ENCODE results near the gene SPRR1A.

The SPRR1A gene

GRCh38 chr1:152983743-152984142 is at the start of gene SPRR1A:
Gene SPRR1A (plus strand): TSS chr1:152984081. CDS start chr1:152985231, 1,150 bp downstream.
- DNase-seq (ENCODE audit: low spot score): no peak

DNA sequence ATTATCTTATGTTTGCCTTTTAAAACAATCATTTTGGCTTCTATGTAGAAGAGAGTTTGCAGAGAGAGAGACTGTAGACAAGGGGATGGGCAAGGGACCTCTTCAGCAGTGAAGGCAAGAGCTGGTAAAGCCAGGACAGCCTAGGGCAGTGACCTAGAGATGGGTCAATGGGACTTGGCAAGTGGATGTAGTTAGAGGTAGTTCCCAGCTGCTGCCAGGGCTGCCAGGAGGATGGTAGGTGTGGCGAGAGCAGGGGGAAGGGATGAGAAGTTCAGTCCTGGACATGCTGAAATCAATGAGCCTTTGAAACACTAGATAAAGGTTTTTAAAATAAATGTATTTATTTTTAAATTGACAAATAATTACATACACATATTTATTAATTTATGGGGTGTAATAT is 43.3 kb upstream of the SPRR1A start:
- DNase-seq (ENCODE audit: low spot score): no peak

DNA sequence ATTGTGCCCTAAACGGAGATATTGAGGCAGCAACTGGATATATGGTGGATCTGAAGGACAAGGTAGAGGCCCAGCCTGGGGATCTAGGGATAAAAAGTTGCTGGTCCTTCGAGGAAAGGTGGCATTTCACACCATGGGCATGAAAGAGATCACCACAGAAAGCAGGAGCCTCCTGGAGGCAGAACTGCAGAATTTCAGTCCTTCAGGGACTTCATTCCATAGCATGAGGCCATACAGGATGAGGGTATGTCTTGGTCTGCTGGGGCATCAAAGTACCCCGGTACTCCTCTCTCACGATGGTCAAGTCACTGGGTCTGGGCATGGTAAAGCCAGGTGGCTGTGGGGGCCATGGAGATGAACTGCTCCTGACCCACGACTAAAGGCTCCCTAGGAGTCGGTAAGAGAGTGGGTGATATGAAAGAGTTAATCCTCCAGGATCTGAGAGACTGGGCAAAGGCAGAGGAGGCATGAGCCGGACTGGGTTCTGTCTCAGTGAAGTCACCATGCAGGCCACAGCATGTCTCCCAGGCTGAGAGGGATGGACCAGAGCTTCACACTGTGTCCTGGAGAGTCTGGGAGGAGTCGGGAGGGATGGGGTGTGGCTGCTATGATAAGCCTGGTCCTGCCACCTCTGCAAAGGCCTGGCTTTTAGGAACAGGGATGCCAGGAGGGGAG is 42.7 kb upstream of the SPRR1A start:
- no peak for DNase-seq (ENCODE audit: low spot score)

- no peak for DNase-seq (ENCODE audit: low spot score)
These were observed 41.7 kb upstream of the SPRR1A start for GRCh38 chr1:152942161-152942560.

DNA sequence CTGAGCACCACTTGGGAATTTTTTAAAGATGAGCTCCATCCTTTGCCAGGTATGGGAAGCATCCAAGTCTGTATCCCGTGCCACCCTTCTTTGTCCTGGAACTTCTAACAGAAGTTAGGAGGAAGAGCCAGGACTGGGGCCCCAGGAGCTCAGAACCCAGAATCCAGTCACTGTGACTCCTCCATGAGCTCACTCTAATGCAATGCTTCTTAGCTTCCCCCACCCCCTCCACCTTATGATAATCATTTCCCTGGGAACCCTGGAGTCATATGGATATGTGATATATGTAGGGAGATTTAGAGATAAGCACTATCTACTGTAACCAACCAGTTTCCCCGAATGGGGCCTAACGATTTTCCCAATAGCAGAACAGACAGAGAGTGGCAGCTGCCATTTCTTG is 37.6 kb upstream of the SPRR1A start:
- DNase-seq (ENCODE audit: low spot score): no peak

- DNase-seq (ENCODE audit: low spot score): no peak
These were observed 37.1 kb upstream of the SPRR1A start, which contains the start of gene SPRR5 for GRCh38 chr1:152946651-152947256. Gene SPRR5 (plus strand): TSS chr1:152947206. CDS start chr1:152948555, 1,349 bp downstream.

GRCh38 chr1:152951711-152952110 is 32.2 kb upstream of the SPRR1A start:
- no peak for DNase-seq (ENCODE audit: low spot score)

DNA sequence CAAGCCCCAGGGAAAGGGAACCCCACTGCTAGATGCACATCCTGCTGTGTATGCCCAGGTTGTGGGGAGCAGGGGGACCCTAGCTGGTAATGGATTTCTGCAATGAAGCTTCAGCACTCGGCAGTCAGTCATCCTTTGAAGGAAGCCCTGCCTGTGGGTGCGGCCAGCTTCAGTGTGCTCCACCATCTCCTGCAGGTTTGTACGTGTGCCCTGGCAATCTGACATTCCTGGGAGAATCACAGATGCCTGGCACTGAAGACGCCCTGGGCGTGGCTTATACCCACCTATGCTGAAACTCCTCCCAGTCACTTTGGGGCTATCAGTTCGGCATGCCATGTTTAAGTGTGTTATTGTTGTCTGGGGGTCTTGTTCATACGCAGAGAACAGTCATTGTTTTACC is 30.1 kb upstream of the SPRR1A start:
- DNase-seq (ENCODE audit: low spot score): no peak

DNA sequence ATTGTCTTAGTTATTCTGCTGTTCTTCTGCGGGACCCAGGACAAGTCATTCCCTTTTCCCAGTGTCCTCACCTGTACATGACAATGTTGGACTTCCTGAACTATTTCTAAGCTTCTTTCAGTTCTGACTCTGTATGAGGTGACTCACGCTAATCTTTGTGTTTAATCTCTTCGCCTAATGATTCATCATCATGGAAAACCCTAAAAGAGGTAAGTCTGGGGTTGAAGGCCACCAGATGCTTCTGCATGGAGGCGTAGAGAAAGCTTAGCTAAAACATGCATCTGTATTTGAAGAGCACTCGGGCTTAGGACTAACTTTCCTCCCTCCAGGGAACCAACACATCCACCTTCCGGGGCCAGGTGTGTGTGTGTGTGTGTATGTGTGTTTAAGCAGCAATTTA is 29.4 kb upstream of the SPRR1A start:
- no peak for DNase-seq (ENCODE audit: low spot score)

DNA sequence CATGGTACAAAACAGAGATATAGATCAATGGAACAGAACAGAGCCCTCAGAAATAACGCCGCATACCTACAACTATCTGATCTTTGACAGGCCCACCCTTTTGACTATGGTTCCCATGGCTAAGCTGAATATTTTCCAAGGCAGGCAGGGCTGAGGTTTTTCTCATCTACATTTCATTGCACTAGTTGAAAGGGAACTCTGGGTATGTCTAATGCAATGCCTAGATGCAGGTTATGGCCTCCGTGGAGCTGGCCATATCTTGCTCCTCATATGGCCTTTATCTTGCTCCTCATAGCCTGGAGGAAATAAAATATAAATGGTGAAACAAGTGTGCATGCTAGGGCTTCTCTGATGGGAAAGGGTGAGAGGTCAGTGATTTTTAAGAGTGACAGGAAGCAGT is 26.3 kb upstream of the SPRR1A start:
- no peak for DNase-seq (ENCODE audit: low spot score)

GRCh38 chr1:152959273-152959672 is 24.6 kb upstream of the SPRR1A start:
- no peak for DNase-seq (ENCODE audit: low spot score)

- DNase-seq (ENCODE audit: low spot score): no peak
These were observed 24.0 kb upstream of the SPRR1A start for GRCh38 chr1:152959801-152960451.

DNA sequence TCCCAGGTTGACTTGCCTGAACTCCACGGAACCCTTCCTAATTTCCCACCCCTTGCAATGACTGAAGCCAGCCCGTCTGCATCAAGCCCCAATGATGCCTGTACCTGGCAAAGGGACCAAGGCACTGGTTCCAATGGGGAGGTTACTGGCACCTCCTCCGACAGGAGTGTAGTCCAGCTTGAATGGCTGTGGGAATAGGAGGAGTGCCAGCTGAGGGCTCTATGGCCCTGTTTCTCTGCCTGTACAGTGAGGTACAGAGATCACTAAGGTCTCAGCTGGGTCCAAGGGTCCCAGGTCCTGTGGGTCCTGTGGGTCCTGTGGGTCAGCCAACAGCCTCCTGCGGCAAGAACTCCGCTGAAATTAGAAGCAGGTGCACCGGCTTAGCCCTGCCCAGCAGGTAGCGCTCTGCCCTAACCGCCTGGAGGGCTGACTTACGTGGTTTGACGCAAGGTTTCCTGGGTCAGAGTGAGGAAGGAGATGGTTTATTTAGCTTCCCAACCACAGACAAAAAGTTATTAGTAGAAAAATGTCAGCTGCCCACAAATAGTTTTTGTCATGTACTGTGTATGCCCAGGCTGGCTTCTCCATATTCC is 23.3 kb upstream of the SPRR1A start:
- DNase-seq (ENCODE audit: low spot score): no peak

DNA sequence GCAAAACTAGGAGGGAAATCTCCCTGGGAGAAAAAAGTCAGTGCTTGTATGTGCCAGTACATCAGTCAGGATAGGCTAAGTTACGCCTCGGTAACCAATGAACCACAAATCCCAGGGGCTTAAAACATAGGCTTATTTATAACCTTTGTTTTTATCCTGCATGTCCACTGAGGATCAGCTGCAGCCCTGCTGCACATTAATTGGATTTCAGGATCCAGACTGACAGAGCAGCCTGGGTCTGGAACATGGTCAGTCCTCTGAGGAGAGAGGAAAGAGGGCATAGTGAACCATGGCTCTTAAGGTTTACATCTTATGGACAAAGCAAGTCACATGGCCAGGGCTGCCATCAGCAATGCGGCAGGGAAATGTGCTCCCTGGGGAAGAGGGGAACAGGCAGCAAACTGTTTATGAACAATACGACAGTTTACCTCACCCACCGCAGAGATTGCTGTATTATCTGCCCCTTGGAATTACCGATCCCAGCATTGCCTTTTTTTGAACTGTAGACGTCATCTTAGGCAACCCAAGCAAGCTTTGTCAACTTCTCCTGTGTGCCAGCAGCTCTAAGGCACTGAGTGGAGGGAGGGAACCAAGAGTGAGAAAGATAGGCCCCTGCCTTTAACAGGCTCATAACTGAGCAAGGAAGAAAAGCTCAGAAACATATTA is 22.5 kb upstream of the SPRR1A start:
- no peak for DNase-seq (ENCODE audit: low spot score)

GRCh38 chr1:152962876-152963415 is 20.9 kb upstream of the SPRR1A start:
- DNase-seq (ENCODE audit: low spot score): no peak

DNA sequence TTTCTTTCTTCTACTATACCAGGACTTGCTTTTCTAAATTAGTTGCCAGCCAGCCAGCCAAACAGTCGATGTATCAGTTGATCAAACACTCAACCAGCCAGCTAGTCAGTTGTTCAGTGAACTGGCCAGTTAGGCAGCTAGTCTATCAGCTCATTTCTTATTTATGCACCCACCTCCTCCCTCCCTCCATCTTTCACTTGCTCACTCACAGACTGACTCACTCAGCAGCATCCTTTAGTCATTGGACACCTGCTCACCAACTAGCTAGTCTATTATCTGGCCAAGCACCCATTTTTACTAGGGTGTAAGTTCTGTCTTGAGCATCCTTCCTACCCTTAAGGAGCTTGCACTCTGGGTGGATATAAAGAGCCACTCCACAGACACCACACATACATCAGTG is 19.3 kb upstream of the SPRR1A start:
- DNase-seq (ENCODE audit: low spot score): no peak

DNA sequence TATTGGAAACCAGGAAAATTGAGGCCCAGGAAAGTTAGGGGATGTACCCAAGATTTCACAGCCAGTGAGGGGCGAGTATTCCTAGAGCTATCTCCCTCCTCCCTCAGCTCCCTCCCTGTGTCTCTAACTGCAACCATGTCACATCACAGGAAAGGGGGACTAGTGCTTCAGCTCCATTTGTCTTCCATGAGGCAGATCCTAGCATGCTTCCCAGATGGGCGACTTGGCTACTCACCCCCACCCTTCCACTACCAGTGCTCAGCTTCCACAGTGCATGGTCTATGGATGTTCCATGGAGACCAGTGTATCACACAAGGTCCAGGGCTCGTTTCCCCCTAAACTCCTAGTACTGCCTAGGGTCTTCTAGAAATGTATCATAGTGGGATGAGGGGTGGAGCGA is 18.0 kb upstream of the SPRR1A start:
- DNase-seq (ENCODE audit: low spot score): no peak

GRCh38 chr1:152967201-152967600 is 16.7 kb upstream of the SPRR1A start:
- DNase-seq (ENCODE audit: low spot score): no peak

- DNase-seq (ENCODE audit: low spot score): no peak
These were observed 15.6 kb upstream of the SPRR1A start for GRCh38 chr1:152968248-152968647.

DNA sequence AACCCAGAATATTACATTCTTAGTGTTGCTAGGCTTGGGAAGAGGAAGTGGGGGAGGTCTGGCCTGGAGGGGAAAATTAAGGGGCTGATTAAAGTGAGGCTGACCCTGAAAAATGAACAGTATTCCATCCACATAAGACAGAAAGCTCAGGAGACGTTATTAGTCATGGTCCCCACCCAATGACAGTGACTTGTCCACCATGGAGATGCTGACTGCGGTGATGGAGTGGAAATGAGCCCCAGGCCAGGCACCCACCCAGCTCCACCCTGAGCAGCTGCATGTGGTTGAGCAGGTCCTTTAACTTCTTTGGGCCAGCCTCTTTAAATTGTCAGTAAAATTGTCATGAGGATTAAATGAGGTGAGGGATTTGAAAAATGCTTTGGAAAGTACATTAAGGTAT is 14.8 kb upstream of the SPRR1A start:
- no peak for DNase-seq (ENCODE audit: low spot score)

GRCh38 chr1:152970495-152970894 is 13.4 kb upstream of the SPRR1A start, which contains the start of gene SPRR4:
Gene SPRR4 (plus strand): TSS chr1:152970648. CDS start chr1:152971891, 1,243 bp downstream.
- DNase-seq (ENCODE audit: low spot score): no peak

Data from AG20443 (cell line).